HG02870 (cell line): ENCODE measurements around the gene PCGF3.
"Not testable (repeated sequence)": the region's sequence is repeated elsewhere in the genome, so short reads cannot be mapped to it uniquely, and the experiment has no call there.

Experiments
- ATAC-seq: cut with Tn5 transposase; IDR thresholded peaks from one replicate; pipeline ENCODE4 v1.9.1; 2021; ENCODE audit warnings: mild to moderate bottlenecking, moderate library complexity; ENCODE audit not compliant: unreplicated experiment

PCGF3 gene

DNA sequence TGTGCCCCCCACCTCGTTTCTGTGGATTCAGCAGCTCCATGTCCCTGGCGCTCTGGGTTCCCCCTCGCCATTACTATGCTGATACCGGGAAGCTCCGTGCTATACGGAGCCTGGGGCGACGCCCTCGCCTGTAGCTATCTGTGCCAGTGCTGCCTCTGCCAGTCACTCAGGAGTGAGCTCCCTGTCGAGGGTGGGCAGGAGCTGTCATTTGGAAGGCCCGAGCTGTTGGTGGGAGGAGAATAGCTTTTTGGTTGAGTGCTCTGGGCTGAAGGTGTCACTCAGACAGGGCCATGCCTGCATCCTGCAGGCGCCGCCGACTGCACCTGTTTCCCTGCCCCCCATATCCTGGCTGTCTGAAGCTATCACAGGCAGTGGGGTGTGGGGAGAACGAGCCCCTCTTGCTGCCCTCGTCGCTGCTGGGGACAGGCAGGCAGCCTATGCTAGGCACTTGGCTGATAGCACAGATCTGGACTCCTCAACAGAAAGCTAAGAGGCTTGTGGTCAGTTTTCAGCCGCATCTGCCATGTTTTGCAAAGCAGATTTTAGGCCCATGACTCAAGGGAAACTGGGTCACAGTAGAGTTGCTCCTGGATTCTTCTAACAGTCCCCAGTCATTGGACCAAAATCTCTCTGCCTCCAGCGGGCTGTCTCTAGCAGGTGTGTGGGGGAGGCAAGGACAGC, 88.4 kb downstream of the PCGF3 start:
- ATAC-seq = no peak

DNA sequence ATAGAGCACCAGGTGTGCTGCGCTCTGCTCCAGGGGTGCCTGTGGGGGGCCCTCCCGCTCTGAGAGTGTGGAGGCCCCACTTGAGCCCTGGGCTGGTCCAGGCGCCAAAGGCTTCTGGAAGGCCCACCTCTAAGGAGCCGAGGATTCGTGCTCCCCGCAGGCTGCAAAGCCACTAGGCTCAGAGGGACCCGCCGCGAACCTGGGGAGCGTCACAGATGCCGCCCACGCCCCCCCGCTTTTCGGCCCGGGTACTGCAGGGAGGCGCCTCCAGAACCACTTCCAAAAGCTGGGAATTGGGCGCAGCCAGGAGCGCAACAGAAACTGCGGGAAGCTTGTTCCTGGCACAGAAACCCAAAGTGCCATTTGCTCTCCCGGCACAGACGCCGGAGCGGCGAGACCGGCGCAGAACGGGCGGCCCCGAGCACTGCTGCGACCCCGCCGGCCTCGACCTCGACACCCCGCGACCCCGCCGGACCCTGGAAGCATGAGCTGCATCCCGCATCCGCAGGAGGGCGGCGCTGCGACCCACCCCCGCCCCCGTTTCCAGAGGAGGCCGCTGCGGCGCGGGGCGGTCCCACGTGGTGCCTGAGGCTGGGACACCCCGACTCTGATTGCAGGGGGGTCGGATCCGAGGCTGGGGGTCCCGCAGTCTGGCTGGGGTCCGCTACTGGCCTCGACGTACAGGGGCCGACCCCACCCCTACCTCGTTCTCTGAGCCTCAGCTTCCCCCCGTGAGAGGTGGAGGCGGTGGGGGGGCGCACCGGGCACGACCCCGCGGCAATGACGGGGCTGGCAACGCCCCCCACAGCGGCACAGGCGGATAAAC, 89.5 kb downstream of the PCGF3 start:
- ATAC-seq = no peak

DNA sequence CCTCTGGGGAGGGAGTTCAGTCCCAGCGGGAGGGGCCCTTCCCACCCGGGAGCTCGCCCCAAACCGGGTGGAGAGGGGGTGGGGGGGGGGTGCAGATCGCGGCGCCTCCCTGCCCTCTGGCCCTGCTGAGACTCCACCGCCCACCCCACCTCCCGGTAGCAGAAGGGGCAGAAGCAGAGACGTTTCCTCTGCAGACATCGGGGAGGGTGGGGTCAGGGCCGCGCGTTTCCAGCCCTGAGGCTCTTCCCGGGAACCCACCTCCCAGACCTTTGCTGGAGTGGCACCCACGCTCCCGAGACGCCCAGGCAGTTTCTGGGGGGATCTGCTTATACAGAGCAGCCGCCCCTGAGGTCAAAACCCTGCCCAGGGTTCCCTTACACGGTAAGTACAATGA, 90.1 kb downstream of the PCGF3 start:
- ATAC-seq = no peak

DNA sequence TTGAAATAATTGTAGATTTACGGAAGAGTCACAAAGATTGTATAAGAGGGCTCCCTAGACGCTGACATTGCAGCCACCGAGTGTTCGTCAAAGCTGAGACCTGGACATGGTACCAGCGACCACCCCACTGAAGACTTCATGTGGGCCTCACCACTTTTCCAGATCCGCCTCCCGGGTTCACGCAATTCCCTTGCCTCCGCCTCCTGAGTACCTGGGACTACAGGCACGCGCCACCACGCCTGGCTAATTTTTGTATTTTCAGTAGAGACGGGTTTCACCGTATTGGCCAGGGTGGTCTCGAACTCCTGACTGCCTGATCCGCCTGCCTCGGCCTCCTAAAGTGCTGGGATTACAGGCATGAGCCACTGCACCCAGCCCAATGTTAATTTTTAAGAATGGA, 90.6 kb downstream of the PCGF3 start:
- no peak for ATAC-seq

DNA sequence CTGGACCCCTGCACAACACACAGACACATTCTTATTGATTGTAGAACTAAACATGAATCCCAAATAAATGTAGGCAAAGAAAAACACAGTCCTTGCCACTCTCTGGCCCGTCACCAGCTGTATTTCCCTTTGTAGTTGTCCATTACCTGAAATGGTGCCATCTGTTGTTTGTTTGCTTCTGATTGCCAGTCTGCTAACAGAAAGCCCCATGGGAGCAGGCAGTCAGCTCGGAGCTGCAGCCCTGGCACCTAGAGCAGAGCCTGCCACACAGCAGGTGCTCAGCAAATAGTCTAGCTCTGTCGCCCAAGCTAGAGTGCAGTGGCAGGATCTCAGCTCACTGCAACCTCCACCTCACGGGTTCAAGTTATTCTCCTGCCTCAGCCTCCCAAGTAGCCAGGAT, 91.4 kb downstream of the PCGF3 start:
- ATAC-seq = no peak

DNA sequence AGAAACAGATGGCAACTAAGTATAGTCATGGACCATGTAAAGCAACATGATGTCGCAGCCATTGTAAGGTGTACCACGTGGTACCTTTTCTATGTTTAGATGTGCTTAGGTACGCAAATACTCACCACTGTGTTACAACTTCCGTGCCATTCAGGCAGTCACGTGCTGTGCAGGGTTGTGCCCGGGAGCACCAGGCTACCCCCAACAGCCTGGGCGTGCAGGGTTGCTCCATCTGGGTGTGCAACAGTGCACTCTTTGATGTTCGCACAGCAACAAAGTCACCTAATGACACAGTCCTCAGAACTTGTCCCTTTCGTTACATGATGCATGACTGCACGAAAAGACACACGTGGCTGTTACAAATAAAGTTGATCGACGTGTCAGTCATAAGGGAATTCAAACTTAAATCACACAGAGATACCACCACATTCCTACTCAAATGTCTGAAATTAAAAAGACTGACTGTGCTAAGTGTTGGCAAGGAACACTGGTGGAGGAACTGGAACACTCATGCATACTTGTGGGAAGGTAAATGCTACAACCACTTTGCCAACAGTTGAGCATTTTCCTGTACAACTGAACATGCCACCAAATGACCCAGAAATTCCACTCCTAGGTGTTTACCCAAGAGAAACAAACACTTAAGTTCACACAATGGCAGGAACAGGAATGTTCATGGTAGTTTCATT, 95.9 kb downstream of the PCGF3 start:
- ATAC-seq = no peak

DNA sequence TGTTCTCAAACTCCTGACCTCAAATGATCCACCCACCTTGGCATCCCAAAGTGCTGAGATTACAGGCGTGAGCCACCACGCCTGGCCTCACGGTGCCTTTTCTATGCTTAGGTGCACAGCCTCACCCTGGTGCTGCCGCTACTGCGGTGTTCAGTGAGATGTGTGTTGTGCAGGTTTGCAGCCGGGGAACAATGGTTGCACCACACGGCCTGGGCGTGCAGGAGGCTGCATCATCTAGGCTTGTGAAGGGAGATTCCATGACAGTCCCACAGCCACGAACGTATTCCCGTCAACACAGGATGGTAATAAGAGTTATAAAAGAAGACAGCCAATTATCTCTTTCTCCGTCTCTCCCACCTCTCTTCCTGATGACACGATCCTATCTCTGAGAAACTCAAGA, 98.3 kb downstream of the PCGF3 start:
- no peak for ATAC-seq

DNA sequence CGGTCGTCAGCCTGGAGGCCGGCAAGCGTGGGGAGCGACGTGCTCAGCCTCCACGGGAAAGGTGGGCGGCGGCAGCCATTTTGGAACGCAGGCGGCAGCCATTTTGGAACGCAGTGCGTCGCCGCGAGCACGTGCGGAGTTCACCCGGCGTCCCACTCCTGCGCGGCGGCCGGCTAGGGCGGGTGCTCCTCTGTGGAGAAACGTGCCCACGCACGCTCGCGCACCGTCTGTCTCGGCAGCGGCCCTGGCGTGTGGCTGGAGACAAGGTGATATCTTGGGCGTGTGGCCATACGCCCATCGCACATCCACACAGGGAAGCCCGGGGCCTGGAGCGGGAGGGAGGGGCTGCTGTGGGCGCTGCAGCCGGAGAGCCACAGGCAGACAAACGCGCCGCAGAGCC, 99.2 kb downstream of the PCGF3 start:
- no peak for ATAC-seq

DNA sequence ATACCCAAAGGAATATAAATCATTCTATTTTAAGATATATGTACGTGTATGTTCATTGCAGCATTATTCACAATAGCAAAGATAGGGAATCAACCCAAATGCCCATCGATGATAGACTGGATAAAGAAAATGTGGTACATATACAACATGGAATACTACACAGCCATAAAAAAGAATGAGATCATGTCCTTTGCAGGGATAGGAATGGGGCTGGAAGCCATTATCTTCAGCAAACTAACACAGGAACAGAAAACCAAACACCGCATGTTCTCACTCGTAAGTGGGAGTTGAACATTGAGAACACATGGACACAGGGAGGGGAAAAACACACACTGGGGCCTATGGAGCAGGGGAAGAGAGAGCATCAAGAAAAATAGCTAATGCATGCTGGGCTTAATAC, 101.3 kb downstream of the PCGF3 start:
- ATAC-seq = not testable (repeated sequence)

DNA sequence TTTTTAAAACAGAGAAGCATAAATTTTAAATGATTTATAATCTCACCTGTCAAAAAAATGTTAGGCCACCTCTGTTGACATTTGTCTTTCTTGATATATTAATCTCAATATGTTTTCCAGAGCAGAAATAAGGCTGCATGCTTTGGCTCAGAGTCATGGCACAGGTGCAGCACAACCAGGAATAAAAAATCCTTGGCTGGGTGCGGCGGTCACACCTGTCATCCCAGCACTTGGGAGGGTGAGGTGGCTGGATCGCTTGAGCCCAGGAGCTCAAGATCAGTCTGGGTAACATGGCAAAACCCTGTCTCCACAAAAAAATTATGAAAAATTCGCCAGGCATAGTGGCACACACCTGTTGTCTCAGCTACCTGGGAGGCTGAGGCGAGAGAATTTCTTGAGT, 102.2 kb downstream of the PCGF3 start:
- no peak for ATAC-seq

DNA sequence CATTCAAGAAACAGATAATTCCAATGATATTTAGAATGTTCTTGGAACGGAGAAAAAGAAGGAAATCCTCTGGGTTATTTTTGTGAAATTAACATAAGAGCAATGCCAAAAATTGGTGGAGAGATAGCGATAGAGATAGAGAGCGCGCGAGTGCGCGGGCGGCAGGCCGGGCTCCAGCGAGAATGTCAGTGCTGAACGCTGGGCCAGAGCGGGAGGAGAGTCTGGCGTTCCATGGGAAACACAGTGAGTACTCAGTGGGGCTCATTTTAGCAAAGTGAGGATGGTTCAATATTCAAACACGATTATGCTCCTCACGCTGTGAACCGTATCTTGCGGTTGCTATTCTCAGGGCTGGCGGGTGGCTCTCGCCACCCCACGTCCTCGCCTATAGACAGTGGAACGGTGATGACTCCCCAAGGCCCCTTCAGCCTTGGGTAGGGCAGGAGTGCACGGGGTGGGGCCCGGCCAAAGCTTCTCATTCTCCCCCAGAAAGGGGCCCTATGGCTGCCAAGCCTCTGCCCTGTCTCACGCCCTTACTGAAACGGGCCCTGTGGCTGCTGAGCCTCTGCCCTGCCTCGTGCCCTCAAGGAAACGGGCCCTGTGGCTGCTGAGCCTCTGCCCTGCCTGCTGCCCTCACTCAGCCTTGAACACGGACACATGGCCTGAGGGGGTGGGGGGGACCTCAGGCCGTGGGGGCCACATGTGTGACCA, 103.4 kb downstream of the PCGF3 start:
- no peak for ATAC-seq

DNA sequence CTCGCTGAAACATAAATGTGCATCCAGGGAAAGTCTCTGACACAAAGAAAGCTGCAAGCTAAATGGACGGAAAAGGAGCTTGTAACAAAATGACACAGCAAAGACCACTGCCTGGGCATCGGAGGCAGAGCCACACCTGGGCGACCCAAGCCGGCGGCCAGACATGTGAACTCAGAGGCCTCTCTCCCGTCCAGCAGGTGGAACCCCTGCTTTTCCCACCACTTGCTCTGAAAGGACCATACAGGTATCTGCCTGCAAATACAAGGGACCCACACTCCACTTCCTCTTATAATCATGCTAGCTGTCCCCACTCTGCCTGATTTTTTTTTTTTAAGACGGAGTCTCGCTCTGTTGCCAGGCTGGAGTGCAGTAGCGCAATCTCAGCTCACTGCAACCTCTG, 108.3 kb downstream of the PCGF3 start:
- ATAC-seq = no peak

DNA sequence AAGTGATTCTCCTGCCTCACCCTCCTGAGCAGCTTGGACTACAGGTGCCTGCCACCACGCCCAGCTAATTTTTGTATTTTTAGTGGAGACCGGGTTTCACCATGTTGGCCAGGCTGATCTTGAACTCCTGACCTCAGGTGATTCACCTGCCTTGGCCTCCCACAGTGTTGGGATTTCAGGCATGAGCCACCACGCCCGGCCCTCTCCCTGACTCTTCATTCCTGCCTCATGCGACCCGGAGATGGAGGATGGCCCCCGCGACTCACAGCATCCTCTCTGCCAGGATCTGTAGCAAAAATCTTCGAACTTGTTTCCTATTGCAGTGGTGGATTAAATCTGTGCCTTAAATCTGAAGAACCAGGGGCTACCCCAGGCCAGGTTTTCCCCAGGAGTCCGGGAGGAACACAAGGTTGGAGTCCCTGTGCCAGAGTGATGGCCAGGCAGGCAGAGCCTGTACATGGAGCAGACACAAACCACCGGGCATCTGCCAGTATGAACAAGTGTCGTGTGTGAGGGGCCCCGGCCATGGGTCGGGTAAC, 108.7 kb downstream of the PCGF3 start:
- no peak for ATAC-seq

DNA sequence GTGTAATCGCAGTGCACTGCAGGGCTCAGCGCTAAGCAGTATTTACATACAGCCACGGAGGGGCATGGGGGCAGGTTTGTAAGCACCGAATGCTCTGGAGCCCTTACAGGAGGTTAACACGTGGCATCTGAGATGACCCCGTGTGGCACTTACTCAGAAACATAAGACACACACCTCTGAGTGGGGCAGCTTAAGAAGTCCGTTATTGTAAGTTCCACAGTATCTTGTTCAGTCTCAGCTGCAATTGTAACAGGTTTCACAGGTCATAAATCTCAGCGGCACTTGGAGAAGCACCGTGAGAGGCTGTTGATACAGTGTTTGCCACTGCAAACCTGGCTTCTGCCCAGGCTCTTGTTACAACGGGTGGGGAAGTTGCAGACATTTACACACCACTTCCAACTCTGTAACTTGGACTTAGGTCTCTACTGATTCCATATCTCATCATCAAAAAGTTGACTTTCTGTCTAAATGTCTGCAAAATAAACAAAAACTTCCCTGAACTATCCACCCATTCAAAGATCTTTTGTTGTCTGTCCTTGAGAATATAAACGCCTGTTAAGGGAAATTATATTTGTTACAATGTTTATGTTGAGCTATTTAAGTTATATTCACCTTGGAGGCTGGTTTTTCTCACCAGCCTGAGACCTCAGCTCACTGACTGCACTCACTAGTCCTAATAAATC, 110.0 kb downstream of the PCGF3 start:
- ATAC-seq = no peak

DNA sequence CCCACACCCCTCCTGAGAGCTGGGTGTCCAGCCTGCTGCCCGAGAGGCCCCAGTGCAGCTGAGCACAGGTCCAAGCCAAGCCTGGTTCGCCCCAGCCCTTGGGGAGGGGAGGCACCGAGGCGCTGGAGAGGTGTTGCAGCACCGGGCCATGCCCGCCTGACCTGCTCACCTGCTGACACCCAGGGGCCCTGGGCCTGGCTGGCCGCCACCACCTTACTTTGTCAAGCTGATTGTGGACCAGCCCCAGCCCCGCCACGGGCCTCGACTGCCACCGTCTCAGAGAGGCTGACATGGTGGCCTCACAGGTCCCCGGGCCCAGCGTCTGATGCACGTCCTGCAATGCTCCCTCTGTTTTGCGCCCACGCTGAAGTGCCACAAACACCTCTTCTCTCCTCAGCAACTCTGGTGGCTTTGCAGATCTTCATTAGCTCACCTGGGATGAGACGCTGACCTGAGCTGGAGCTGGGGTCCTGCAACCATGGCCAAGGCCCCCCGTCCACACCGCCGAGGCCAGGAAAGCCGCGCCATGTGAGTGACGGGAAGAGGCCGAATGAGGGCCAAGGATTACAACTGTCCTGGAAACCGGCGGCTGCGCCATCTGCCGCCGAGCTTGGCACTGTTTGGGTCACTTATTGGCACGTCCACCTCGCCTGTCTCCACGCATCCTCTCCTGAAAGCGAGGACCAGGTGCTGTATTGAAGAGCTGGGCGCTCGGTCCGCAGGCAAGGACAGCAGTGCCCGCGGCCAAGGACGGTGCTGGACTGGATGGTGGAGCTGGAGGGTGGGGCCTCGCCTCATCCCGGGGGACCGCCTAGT, 112.7 kb downstream of the PCGF3 start:
- ATAC-seq = no peak

DNA sequence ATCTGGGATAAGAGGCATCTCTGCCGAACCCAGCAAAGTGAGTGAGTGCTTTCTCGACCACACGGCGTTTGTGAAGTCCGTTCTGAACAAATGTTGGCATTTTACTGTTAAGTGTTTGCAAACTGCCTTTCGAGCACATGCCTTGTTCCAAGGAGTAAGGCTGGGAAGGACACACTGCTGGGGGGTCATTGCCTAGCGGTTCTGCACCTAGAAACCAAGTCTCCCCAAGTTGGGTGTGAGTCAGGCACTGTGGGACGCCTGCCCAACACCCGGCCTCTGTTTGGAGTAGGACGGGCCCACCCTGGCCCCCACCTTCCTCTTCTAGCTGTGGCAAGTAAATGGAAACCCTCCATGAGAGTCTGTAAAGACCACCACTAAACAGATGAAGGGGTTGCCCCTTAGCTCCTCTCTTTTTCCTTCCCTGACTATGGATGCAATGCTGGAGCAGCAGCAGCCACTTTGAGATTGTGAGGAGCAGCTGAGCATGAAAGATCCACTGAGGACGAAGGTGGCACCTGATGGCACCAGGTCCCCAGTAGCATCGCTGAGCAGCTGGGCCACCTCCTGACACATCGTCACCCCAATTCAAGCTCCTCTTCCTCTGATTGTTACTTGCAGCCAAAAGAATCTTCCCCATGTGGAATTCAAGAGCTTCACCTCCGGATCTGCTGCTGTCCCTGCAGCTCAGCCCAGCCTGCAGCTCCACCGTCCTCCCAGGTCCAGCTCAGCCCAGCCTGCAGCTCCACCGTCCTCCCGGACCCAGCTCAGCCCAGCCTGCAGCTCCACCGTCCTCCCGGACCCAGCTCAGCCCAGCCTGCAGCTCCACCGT, 114.0 kb downstream of the PCGF3 start:
- no peak for ATAC-seq
